CD14-positive monocyte (primary cell): Measurements from ENCODE around the gene KCTD16. TPM values are rescaled to one million over a fixed set of nuclear protein-coding genes. Genes with fewer than 3 reads are reported as not detected.

Experiments used
- DNase-seq, 3 donors: peaks; one replicate each; pipeline ENCODE4 v3.0.0-alpha.2; 2011 to 2022
- H2AFZ ChIP-seq: 2 replicates; pipeline ENCODE4 v1.6.0; 2012; ENCODE audit warnings: mild to moderate bottlenecking, low read depth, low read length, inconsistent platforms; ENCODE audit not compliant: insufficient read depth, poor library complexity, severe bottlenecking
- H3K27ac ChIP-seq, 2 donors: 1 replicate in 1 of 2; 2 replicates in 1 of 2; pipeline ENCODE4 v1.5.1; 2012 to 2013; ENCODE audit warnings: low read length in 2 of 2, control low read depth in 1 of 2, inconsistent platforms in 1 of 2, low read depth in 1 of 2, mild to moderate bottlenecking in 1 of 2
- H3K27me3 ChIP-seq, 2 donors: one replicate each; pipeline versions ENCODE4 v1.6.0 to v1.6.1; 2011 to 2013; ENCODE audit warnings: low read length in 2 of 2; ENCODE audit not compliant: control insufficient read depth in 2 of 2, insufficient read depth in 2 of 2
- H3K36me3 ChIP-seq, 2 donors: replicated peaks in 1 of 2; 1 replicate in 1 of 2; 2 replicates in 1 of 2; pipeline versions ENCODE4 v1.5.1 to v1.6.1; 2012 to 2013; ENCODE audit warnings: low read length in 2 of 2, control low read depth in 1 of 2, inconsistent platforms in 1 of 2, mild to moderate bottlenecking in 1 of 2; ENCODE audit not compliant: insufficient read depth in 2 of 2, control insufficient read depth in 1 of 2
- H3K4me1 ChIP-seq, 2 donors: 1 replicate in 1 of 2; 2 replicates in 1 of 2; pipeline versions ENCODE4 v1.5.1 to v1.6.1; 2012 to 2013; ENCODE audit warnings: low read length in 2 of 2, control low read depth in 1 of 2, inconsistent platforms in 1 of 2, mild to moderate bottlenecking in 1 of 2, moderate library complexity in 1 of 2; ENCODE audit not compliant: insufficient read depth in 2 of 2, control insufficient read depth in 1 of 2
- H3K4me2 ChIP-seq: replicated peaks from 2 replicates; pipeline ENCODE3; 2012; ENCODE audit warnings: low read length, moderate library complexity, mild to moderate bottlenecking; ENCODE audit not compliant: poor library complexity, severe bottlenecking; ENCODE audit errors: extremely low read depth
- H3K4me3 ChIP-seq, 3 experiments: fragments of 200-600 bp in 1 of 3; sonication (generic) in 1 of 3; replicated peaks in 1 of 3; 1 replicate in 2 of 3; 2 replicates in 1 of 3; pipeline ENCODE4 v1.5.1; 2011 to 2013; ENCODE audit warnings: low read length in 3 of 3, mild to moderate bottlenecking in 3 of 3, control low read depth in 2 of 3, low read depth in 2 of 3, inconsistent platforms in 1 of 3, moderate library complexity in 1 of 3
- H3K79me2 ChIP-seq: 2 replicates; pipeline ENCODE4 v1.6.0; 2012; ENCODE audit warnings: mild to moderate bottlenecking, control low read depth, inconsistent platforms, low read length, moderate library complexity; ENCODE audit not compliant: insufficient read depth
- H3K9ac ChIP-seq: 2 replicates; pipeline ENCODE4 v1.6.0; 2017; ENCODE audit warnings: low read length, mild to moderate bottlenecking; ENCODE audit not compliant: insufficient read depth, poor library complexity, severe bottlenecking
- H3K9me3 ChIP-seq, 2 donors: replicated peaks in 1 of 2; 1 replicate in 1 of 2; 2 replicates in 1 of 2; pipeline versions ENCODE4 v1.5.1 to v1.6.1; 2012 to 2013; ENCODE audit warnings: low read length in 2 of 2, control low read depth in 1 of 2; ENCODE audit not compliant: control insufficient read depth in 1 of 2, insufficient read depth in 1 of 2
- H4K20me1 ChIP-seq: 2 replicates; pipeline ENCODE4 v1.6.0; 2012; ENCODE audit warnings: mild to moderate bottlenecking, low read length, control low read depth, moderate library complexity; ENCODE audit not compliant: insufficient read depth
- H3K27ac Mint-ChIP-seq, 7 donors: one replicate each; pipeline ENCODE4 v1.8.0; 2020; ENCODE audit warnings: mild to moderate bottlenecking in 7 of 7, mixed read lengths in 7 of 7, moderate library complexity in 6 of 7, inconsistent platforms in 2 of 7
- H3K27me3 Mint-ChIP-seq, 3 donors: one replicate each; pipeline ENCODE4 v1.8.0; 2021 to 2022; ENCODE audit warnings: low read depth in 3 of 3, mild to moderate bottlenecking in 3 of 3, mixed read lengths in 3 of 3, moderate library complexity in 3 of 3, inconsistent platforms in 1 of 3
- H3K36me3 Mint-ChIP-seq, 2 donors: one replicate each; pipeline ENCODE4 v1.8.0; 2020; ENCODE audit warnings: mixed read lengths in 2 of 2, inconsistent platforms in 1 of 2, mild to moderate bottlenecking in 1 of 2
- H3K4me1 Mint-ChIP-seq: one replicate; pipeline ENCODE4 v1.8.0; 2020; ENCODE audit warnings: mild to moderate bottlenecking, mixed read lengths
- H3K4me3 Mint-ChIP-seq, 2 donors: one replicate each; pipeline ENCODE4 v1.8.0; 2020; ENCODE audit warnings: mild to moderate bottlenecking in 2 of 2, mixed read lengths in 2 of 2, moderate library complexity in 1 of 2
- H3K9me3 Mint-ChIP-seq, 7 donors: one replicate each; pipeline ENCODE4 v1.8.0; 2020 to 2022; ENCODE audit warnings: mixed read lengths in 7 of 7, mild to moderate bottlenecking in 6 of 7, moderate library complexity in 6 of 7, inconsistent platforms in 2 of 7
- CTCF ChIP-seq: fragments of 200-600 bp; IDR thresholded peaks from one replicate; pipeline ENCODE4 v1.8.0; 2022; ENCODE audit warnings: antibody characterized with exemption, mild to moderate bottlenecking
- WGBS: methylation state at CpG from one replicate; pipeline ENCODE4 v1.1.5; 2013; ENCODE audit warnings: missing lambda C conversion rate; ENCODE audit not compliant: insufficient coverage; 5-methylcytosine and 5-hydroxymethylcytosine counted together
- intact Hi-C, 2 donors: fragments of 100-400 bp; cut with micrococcal nuclease; formaldehyde crosslinking; loops; one replicate each; pipeline versions ENCODE4 v1.15.0 to v1.15.1; 2023
- polyA plus RNA-seq, 3 donors: library from polyadenylated mRNA; depleted of rRNA in 1 of 3; unstranded in 2 of 3; stranded (reverse) in 1 of 3; fragments of 300-500 nt in 2 of 3; fragments of >200 nt in 1 of 3; fragmentation: Illumina TruSeq in 2 of 3; gene quantifications; 1 replicate in 2 of 3; 2 replicates in 1 of 3; pipeline ENCODE4 v1.2.3, GENCODE V29; 2012 to 2021

The KCTD16 gene
- polyA plus RNA-seq, 3 donors, result not detected

- 100% methylated on average over 1 of the region's 1 CpG for WGBS
- no peaks in the 10 kb centered on the region for H3K36me3 Mint-ChIP-seq
- no peaks in the 10 kb centered on the region for H3K36me3 ChIP-seq
- H3K27ac ChIP-seq, result no peak overlapping the region
- H4K20me1 ChIP-seq, result no peaks in the 10 kb centered on the region
- H3K27me3 Mint-ChIP-seq, result peaks cover 0 to 8% (median 1%) of the 10 kb centered on the region in 3 donors
- no peak for TF ChIP-seq CTCF
- H3K9ac ChIP-seq, result no peak overlapping the region
- H3K4me1 ChIP-seq, result no peaks in the 10 kb centered on the region
- intact Hi-C loops, result no loop called here
- H3K4me1 Mint-ChIP-seq, result peaks cover 9% of the 10 kb centered on the region
- H3K4me3 ChIP-seq, result no peak overlapping the region
- H3K27me3 ChIP-seq, result no peaks in the 10 kb centered on the region
- no peak overlapping the region for H3K27ac Mint-ChIP-seq
- H3K79me2 ChIP-seq, result no peaks in the 10 kb centered on the region
- H3K9me3 Mint-ChIP-seq, result no peaks in the 10 kb centered on the region
- H3K4me2 ChIP-seq, result no peak overlapping the region
- H3K4me3 Mint-ChIP-seq, result no peak overlapping the region
- H3K9me3 ChIP-seq, result no peaks in the 10 kb centered on the region
- no peak for DNase-seq
- H2AFZ ChIP-seq, result no peak overlapping the region
These were observed 27.0 kb upstream of the KCTD16 start for GRCh38 chr5:144143625-144144024.

DNA sequence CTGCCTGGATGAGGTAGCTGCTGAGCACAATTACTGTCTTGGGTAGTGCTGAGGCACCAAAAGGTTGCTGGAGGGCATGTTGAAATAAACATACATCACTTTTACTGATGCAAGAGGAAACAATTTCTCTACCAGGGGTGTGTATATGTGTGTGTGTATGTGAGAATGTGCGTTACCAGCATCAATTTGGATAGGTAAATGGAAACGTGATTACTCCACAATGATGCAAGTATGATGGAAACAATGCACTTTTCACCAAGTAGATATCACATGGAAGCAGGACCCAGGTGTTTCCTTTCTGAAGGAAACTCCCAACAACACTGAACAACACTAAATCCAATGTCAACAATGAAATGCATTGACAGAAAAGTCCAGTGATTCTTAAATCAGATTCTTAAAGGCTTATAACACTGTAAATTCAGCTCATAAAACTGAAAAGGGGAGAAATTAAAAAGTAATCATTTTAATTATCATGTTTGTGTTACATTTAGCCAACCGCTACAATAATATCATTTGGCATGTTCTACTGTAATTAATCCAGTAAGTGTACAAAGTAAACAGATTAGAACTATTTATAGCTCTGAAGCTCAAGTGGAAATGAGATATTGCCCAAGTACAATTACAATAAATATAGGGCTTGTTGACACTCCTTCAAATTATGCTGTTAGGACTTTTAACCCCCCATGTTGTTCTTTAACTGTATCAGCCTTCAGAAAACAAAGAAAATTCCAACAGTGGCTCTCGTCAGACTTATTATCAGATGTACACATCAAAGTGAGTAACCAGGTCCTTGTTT lies 25.5 kb upstream of the KCTD16 start:
- Histone ChIP-seq H2AFZ (no peak overlapping the region), H4K20me1 (no peaks in the 10 kb centered on the region), H3K4me1 (no peaks in the 10 kb centered on the region), H3K9me3 (no peaks in the 10 kb centered on the region), H3K36me3 (no peaks in the 10 kb centered on the region), H3K9ac (no peak overlapping the region), H3K79me2 (no peaks in the 10 kb centered on the region), H3K27me3 (no peaks in the 10 kb centered on the region), H3K4me3 (no peak overlapping the region), H3K4me2 (no peak overlapping the region), H3K27ac (no peak overlapping the region)
- no CpG with 5 or more reads among the region's 4 CpGs for WGBS
- Mint-ChIP-seq H3K36me3 (no peaks in the 10 kb centered on the region), H3K9me3 (no peaks in the 10 kb centered on the region), H3K27ac (no peak overlapping the region), H3K4me1 (peaks cover 9% of the 10 kb centered on the region), H3K4me3 (no peak overlapping the region), H3K27me3 (peaks cover 0 to 8% (median 1%) of the 10 kb centered on the region in 3 donors)
- no peak for DNase-seq
- TF ChIP-seq CTCF, result no peak
- intact Hi-C loops, result no loop called here
